GM18519 (cell line): ENCODE results near the gene TRAF6.
A peak's percentile ranks its signal among the peaks of the same experiment; 100 is the strongest.
"Not testable (repeated sequence)": the region's sequence is repeated elsewhere in the genome, so short reads cannot be mapped to it uniquely, and the experiment has no call there.

ENCODE experiments used
- ATAC-seq: cut with Tn5 transposase; IDR thresholded peaks from one replicate; pipeline ENCODE4 v1.9.1; 2021; ENCODE audit warnings: mild to moderate bottlenecking, moderate library complexity; ENCODE audit not compliant: unreplicated experiment, low FRiP score

The TRAF6 gene, protein sequence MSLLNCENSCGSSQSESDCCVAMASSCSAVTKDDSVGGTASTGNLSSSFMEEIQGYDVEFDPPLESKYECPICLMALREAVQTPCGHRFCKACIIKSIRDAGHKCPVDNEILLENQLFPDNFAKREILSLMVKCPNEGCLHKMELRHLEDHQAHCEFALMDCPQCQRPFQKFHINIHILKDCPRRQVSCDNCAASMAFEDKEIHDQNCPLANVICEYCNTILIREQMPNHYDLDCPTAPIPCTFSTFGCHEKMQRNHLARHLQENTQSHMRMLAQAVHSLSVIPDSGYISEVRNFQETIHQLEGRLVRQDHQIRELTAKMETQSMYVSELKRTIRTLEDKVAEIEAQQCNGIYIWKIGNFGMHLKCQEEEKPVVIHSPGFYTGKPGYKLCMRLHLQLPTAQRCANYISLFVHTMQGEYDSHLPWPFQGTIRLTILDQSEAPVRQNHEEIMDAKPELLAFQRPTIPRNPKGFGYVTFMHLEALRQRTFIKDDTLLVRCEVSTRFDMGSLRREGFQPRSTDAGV

DNA sequence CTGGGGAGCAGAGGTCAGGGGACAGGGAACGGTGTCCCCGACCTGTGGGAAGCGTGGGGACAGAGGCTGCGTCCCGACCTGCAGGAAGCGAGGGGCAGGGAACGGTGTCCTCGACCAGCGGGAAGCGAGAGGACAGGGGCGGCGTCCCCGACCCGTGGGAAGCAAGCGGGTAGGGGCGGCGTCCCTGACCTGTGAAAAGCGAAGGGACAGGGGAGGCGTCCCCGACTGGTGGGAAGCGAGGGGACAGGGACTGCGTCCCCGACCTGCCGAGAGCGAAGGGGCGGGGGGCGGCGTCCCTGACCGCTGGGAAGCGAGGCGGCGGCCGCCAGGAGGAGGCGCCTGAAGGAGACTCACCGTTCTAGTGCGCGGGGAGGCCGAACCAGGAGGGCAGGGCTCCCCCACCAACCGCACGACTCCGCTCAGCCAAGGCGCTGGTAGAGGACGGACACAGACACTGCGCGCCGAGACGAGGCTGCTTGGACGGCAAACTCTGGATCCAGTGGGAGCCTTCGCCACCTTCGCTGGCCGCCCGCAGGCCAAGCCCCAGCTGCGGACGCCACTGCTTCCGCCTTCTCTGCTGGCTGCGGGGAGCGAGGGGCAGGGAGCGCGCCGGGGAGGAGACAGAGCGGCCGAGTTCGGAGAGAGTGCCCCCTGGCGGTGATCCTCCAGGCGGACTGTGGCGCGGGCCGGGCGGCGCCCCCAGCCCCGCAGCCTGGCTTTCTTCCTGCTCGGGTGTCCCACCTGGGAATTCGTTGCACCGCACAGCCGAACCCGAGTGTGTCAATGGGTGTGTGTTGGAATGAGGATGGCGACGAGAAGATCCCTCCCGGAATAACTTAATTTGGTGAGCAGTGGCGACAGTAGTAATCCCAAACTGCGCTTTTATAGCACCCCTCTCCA lies at the start of gene TRAF6:
Gene TRAF6 (minus strand): TSS at position 579 of the 900 bp plus-strand sequence. CDS start 8,757 bp downstream, outside the sequence.
- peak; percentile 92 for ATAC-seq

DNA sequence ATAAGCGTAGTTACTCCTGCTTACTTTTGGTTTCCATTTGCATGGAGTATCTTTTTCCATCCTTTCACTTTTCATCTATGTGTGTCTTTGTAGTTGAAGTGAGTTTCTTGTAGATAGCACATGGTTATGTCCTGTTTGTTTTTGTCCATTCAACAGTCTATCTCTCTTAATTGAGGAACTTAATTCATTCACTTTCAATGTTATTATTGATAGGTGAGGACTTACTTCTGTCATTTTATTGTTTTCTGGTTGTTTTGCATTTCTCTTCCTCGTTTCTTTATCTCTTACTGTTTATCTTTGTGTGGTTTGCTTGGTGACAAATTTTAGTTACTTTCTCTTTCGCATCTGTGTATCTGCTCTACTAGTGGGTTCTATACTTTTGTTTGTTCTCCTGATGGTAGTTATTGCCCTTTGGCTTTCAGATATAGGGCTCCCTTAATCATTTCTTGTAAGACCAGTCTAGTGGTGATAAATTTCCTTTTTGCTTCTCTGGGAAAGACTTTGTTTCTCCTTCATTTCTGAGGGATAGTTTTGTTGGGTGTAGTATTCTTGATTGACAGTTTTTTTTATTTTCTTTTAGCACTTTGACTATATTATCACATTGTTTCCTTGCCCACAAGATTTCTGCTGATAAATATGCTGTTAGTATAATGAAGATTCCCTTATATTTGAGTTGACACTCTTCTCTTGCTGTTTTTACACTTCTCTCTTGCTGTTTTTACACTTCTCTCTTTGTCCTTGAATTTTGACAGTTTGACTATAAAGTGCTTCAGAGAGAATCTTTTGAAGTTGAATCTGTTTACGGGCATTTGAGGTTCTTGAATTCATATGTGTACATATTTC lies 48.7 kb upstream of the TRAF6 start:
- ATAC-seq: peak; percentile 92

DNA sequence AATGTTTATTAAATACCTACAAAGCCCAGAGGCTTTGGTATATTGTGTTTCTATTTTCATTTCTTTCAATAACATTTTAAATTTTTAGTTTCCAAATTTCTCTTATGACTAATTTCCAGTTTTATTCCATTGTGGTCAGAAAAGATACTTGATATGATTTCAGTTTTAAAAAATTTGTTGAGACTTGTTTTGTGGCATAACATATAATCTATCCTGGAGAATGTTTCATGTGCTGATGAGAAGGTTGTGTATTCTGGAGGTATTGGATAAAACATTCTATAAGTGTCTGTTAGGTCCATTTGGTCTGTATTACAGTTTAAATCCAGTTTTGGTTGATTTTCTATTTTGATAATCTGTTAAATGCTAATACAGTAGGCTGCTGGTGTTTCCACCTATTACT lies 47.9 kb upstream of the TRAF6 start:
- ATAC-seq: no peak

DNA sequence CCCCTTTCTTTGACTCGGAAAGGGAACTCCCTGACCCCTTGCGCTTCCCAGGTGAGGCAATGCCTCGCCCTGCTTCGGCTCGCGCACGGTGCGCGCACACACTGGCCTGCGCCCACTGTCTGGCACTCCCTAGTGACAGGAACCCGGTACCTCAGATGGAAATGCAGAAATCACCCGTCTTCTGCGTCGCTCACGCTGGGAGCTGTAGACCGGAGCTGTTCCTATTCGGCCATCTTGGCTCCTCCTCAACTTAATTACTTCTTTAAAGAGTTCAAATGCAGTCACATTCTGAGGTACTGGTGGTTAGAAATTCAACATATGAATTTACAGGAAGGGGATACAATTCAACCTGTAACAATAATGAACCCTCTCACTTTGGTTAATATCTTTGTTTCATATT lies 47.3 kb upstream of the TRAF6 start:
- ATAC-seq: not testable (repeated sequence)

DNA sequence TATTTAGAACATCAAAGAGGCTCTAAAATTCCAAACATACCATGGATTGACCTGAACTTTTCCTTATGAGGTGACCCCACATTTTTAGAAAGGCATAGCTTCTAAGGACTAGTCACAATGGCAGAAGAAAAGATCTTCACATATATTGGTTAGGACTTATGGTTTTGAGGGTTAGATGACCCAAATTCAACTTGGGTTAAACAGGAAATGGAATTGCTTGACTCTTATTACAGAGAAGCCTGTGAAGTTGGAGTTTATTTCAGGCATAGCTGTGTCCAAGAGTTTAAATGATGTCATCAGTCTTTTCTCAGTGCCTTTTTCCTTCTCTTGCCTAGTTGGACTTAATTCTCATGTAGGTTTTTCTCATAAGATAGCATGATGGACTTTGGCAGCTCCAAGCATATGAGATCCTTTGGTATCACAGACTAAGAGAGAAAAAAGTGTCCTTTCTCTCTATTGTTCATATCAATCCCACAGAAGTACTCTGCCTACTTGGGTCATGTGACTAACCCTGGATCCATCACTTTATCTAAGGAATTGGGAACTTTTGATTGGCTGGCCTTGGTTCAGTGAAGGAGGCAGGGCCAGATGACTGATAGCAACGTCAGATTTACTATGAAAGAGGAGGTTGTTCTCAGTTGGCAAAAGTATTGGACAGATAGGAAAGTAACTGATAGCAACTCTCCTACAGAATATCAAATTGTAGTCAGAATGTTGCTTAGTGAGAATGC lies 40.5 kb upstream of the TRAF6 start:
- ATAC-seq: no peak

DNA sequence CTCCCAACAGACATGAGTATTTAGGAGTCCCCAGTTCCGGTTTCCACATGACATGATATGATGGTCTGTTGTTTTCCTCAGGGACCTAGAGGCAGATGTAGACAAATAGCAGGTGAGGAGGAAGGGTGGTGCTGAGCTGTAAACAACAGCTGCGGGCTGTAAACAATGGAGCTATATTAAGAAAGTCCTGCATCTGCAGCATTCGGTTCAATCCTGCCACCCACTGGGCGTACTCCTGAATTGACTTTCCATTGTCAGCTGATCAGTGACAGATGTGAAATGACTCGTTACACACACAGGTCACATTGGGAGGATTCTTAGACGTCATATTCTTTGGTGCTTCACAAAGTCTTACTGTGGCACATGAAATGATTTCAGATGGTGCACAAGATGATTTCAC lies 30.9 kb upstream of the TRAF6 start:
- ATAC-seq: peak; percentile 99

DNA sequence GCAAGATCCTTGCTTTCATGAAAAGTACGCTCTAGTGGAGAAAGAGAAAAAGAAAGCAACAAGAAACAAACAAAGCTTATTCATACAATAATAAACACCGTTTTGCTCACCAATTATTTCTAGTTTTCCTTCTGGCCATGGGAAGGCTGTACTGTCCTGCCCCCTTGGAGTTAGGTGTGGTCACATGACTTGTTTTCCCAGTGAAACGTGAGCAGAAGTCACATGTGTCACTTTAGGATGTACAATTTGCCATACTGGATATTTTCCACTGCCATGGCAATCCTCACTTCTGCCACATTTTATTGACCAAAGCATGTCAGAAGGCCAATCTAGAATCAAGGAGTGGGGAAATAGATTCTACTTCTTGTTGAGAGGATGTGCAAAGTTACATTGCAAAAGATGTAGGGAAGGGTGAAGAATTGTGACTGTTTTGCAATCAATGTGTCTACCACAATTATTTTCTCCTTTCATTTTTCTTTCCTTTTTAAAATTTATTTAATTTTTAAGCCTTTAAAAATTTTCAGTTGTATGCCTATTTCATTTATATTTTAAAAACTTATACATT lies 24.3 kb upstream of the TRAF6 start:
- ATAC-seq: no peak

DNA sequence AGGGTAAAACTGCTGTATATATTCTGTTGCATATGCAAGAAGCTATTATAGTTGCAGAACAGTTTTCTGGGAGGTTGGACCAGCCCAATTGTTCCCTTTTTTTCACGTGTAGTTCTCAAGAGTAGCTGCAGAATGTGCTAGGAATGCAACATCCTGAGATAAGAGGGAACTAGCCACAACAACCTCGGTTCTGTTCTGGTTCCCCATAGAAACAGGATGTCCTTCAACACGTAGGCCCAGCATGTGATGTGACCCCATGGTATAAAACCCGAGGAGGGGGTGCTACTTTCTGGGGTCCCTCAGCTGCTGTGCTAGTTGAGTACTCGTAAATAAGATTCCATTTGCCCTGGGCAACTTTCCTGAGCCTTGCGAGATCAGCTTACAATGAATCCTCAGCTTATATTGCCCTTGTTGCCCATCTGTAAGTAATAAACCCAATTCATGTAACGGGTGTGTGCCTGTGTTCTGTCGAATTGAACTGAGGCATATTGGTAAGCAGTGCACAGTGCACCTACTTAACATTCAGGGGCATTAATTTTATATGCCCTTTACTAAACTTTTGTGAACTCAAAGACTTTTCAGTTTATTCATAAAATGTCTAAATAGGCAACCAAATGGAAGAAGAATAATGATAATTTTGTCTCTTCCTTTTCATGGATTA lies 23.0 kb upstream of the TRAF6 start:
- no peak for ATAC-seq

DNA sequence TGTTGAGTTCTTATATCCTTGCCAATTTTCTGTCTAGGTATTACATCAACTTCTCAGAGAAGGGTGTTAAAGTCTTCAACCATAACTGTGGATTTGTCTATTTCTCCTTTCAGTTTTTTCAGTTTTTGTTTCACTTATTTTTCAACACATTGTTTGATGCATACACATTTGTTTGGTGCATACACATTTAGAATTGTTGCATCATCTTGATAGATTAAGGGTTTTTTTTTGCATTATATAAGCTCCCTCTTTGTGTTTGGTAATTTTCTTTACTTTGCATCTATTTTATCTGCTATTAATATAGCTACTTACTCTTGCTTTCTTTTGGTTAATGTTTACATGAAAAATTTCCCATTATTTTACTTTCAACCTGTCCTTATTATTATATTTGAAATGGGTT lies 20.8 kb upstream of the TRAF6 start:
- ATAC-seq: no peak

DNA sequence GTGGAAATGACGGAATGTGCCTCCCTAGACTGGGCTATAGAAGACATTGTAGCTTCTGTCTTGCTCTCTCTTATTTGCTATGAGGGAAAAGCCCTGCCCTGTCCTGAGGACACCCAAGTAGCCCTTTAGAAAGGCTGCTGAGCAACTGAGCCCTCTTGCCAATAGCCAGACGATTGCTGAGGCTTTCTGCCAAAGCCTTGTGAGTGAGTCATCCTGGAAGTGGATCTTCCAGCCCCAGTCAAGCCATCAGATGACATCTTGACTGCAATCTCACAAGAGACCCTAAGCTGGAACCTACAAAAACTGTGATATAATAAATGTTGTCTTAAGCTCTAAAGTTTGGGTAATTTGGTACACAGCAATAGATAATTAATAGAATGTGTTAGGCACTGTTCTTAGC lies 3.9 kb upstream of the TRAF6 start:
- ATAC-seq: no peak

DNA sequence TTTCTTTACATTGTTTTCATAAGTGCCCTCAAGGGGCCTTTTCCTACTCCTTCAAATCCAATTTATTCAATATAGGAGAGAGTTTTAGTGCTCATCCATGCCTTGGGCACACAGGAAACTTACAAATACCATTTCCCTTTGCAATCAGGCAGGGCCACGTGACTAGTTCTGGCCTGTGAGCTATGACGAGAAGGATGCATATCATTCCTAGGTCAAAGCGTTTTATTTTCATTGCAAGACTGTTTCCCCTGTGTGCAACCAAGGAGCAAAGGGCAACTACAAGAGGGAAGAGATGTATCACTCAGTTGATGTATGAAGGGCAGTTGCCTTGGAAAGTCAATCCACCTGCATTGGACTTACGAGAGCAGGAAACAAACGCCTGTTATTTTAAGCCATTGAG lies 1.9 kb upstream of the TRAF6 start:
- ATAC-seq: no peak

DNA sequence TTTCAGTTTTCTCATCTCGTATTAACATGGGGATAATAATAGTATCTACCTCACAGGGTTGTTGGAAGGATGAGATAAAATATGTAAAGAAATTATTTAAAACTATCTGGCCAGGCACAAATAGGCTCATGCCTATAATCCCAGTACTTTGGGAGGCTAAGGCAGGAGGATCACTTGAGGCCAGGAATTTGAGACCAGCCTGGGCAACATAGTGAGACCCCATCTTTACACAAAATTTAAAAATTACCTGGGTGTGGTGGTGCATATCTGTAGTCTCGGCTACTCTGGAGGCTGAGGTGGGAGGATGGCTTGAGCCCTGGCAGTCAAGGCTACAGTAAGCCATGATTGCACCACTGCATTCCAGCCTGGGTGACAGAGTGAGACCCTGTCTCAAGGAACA lies 990 bp upstream of the TRAF6 start:
- not testable (repeated sequence) for ATAC-seq

DNA sequence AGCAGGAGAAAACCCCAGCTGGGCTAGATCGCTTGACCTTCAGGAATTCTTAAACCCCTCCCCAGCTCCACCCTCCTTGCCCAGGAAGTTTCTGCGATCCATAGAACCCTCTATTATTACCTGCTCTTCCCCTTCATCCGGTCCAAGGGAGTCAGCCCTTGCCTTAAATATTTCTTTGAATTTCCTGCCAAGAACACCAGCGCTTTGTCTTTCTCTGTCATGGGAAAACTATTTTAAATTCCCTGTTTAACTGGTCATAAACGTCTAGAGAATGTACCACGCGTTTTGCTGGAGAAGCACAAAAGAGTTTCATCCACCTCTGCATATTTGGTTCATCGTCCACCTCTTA lies 496 bp upstream of the TRAF6 start:
- ATAC-seq: no peak

DNA sequence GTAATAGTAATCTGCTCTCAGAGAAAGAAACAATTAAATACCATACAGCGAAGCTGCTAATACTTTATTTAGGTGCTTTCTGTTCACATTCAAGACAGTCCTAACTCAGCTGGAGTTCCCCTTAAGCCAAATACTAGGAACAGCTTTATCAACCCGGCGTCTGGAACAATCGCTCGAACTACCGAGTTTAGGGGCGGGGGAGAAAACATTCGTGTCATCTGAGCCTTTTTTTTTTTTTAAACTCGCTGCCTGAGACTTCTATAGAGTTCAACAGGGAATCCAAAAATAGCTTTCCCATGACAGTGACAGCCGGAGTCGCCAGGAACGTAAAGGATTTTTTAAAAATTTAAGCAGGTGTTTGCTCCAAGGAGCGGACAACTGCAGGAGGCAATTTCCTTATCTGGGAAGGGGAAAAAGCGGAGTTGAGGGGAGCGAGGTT lies 852 bp downstream of the TRAF6 start:
- no peak for ATAC-seq

DNA sequence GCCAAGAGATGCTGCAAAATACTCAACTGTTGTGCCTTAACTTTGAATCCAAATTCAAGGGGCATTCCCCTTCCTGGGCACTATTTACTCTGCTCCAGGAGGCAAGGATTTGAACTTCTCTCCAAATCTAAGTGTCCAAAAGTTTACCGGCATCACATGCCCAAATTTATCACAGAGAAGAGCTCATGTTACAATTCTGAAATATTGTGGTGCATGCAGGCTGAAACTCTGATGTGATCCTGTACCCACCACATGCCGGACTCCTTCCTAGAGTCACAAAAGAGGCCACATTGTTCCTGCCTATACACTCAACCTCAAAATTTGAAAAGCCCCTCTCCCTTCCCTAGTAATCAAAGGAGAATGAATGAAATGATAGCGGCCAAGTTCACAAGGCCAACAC lies 1.3 kb downstream of the TRAF6 start:
- ATAC-seq: no peak

DNA sequence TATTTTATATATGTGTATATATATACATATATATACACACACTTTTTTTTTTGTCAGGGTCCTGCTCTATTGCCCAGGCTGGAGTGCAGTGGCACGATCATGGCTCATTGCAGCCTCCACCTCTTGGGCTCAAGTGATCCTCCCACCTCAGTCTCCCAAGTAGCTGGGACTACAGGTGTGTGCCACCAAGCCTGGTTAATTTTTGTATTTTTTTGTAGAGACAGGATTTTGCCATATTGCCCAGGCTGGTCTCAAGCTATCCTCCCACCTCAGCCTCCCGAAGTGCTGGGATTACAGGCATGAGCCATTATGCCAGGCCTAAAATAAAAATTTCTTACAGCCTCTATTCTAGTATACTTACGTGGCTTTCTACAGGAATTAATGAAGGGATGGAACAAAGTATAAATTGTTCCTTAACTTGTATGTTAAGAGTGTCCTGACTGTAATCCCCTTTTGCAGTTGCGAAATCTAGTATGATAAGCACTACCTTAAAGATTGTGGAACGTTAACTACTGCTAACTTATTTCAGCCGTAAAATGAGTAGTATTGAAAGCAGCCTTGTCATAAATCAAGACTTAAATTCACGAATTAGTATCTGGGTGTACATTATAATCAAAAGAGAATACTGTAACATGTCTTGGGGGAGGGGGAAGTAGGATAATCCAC lies 2.1 kb downstream of the TRAF6 start:
- ATAC-seq: no peak

DNA sequence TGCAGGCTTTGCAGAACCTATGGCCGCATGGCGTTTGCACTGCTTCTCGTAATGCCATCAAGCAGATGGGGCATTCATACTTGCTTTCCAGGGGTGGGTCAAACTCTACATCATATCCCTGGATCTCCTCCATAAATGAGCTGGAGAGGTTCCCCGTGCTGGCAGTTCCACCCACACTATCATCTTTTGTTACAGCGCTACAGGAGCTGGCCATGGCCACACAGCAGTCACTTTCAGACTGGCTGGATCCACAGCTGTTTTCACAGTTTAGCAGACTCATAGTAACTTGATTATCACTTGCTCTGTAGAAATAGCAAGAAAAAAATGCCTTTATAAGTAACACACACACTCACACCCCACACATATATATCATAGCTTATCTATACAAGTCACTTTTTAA lies 8.8 kb downstream of the TRAF6 start:
- ATAC-seq: no peak

DNA sequence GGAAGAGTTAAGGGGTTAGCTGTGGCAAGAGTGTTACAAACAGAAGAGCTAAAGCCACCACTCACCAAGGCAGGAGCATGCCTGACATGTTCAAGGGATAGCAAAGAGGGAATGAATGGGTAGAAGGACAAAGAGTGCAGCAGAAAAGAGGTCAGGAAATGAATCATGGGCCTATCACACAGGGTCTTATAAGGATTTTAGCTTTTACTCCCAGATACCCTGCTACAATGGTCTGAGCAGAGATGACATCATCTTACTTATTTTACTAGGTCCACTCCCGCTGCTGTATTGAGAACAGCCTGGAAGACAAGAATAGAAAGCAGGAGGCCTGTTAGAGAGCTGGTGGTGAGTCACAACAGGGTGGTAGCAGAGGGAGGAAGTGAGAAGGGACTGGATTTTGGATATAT lies 9.8 kb downstream of the TRAF6 start:
- peak; percentile 89 for ATAC-seq
